ENCODE measurements around the gene NRTN. TPM values are rescaled to one million over a fixed set of nuclear protein-coding genes. Genes with fewer than 3 reads are reported as not detected.

The NRTN gene
- total RNA-seq, 3 donors from 2014 or later (not counting 1 experiment from before 2014, with no cell fraction given): 0.33 to 0.34 TPM; not detected in 1

- ATAC-seq (no peak), DNase-seq (no peak)
- Mint-ChIP-seq H3K27me3 (ENCODE audit: low read depth in 2 of 2) (peaks cover 0 to 3% of the 10 kb centered on the region in 2 donors), H3K36me3 (no peaks in the 10 kb centered on the region), H3K27ac (no peak overlapping the region), H3K9me3 (no peaks in the 10 kb centered on the region), H3K4me1 (peaks cover 14 to 19% of the 10 kb centered on the region in 2 donors), H3K4me3 (no peak overlapping the region)
- WGBS (ENCODE audit: insufficient coverage): 99% methylated on average over 17 of the region's 18 CpGs
- no peak overlapping the region for H3K27ac ChIP-seq (ENCODE audit: low read length)
- no peak for TF ChIP-seq CTCF (IDR thresholded peaks at IDR 0.05)
- peaks cover 18% of the 10 kb centered on the region for H3K4me1 ChIP-seq (ENCODE audit: control insufficient read depth, insufficient read depth, low read length)
- H3K27me3 ChIP-seq (ENCODE audit: control insufficient read depth, insufficient read depth, low read length): no peaks in the 10 kb centered on the region
- peaks cover 24% of the 10 kb centered on the region for H3K36me3 ChIP-seq (ENCODE audit: control insufficient read depth, insufficient read depth, low read length)
- no peaks in the 10 kb centered on the region for H3K9me3 ChIP-seq (ENCODE audit: control insufficient read depth, insufficient read depth, low read length)
- no peak overlapping the region for H3K4me3 ChIP-seq (ENCODE audit: low read length)
- intact Hi-C loops (cut with micrococcal nuclease): no loop called here
These were observed 12.6 kb upstream of the NRTN start for GRCh38 chr19:5792224-5792623.

- Histone ChIP-seq H3K27me3 (ENCODE audit: control insufficient read depth, insufficient read depth, low read length) (no peaks in the 10 kb centered on the region), H3K36me3 (ENCODE audit: control insufficient read depth, insufficient read depth, low read length) (peaks cover 14% of the 10 kb centered on the region), H3K4me1 (ENCODE audit: control insufficient read depth, insufficient read depth, low read length) (peaks cover 18% of the 10 kb centered on the region), H3K27ac (ENCODE audit: low read length) (no peak overlapping the region), H3K9me3 (ENCODE audit: control insufficient read depth, insufficient read depth, low read length) (no peaks in the 10 kb centered on the region), H3K4me3 (ENCODE audit: low read length) (no peak overlapping the region)
- Mint-ChIP-seq H3K4me1 (peaks cover 14 to 18% of the 10 kb centered on the region in 2 donors), H3K36me3 (no peaks in the 10 kb centered on the region), H3K4me3 (no peak overlapping the region), H3K27me3 (ENCODE audit: low read depth in 2 of 2) (peaks cover 0 to 3% of the 10 kb centered on the region in 2 donors), H3K9me3 (no peaks in the 10 kb centered on the region), H3K27ac (peak overlapping the region in 1 of 2 donors; percentile 35)
- DNase-seq (no peak), ATAC-seq (no peak)
- WGBS (ENCODE audit: insufficient coverage): 83% methylated on average over 3 of the region's 3 CpGs
- intact Hi-C loops (cut with micrococcal nuclease): no loop called here
- no peak for TF ChIP-seq CTCF (IDR thresholded peaks at IDR 0.05)
These were observed 11.7 kb upstream of the NRTN start for GRCh38 chr19:5793188-5793587.

- intact Hi-C loops (cut with micrococcal nuclease): no loop called here
- H3K27me3 Mint-ChIP-seq (ENCODE audit: low read depth in 2 of 2): peaks cover 0 to 16% of the 10 kb centered on the region in 2 donors
These were observed 9.4 kb upstream of the NRTN start for GRCh38 chr19:5795382-5795919.

More at GRCh38 chr19:5795382-5795919, 9.4 kb upstream of the NRTN start:
- DNase-seq (no peak), ATAC-seq (no peak)
- H3K27me3 ChIP-seq (ENCODE audit: control insufficient read depth, insufficient read depth, low read length): no peaks in the 10 kb centered on the region
- no peak overlapping the region for H3K27ac ChIP-seq (ENCODE audit: low read length)
- H3K27ac Mint-ChIP-seq: no peak overlapping the region
- no peaks in the 10 kb centered on the region for H3K9me3 ChIP-seq (ENCODE audit: control insufficient read depth, insufficient read depth, low read length)
- H3K4me1 ChIP-seq (ENCODE audit: control insufficient read depth, insufficient read depth, low read length): peaks cover 11% of the 10 kb centered on the region
- H3K4me1 Mint-ChIP-seq: peaks cover 9% of the 10 kb centered on the region in 2 donors
- H3K4me3 Mint-ChIP-seq: no peak overlapping the region
- H3K4me3 ChIP-seq (ENCODE audit: low read length): no peak overlapping the region
- no peaks in the 10 kb centered on the region for H3K36me3 ChIP-seq (ENCODE audit: control insufficient read depth, insufficient read depth, low read length)
- H3K36me3 Mint-ChIP-seq: no peaks in the 10 kb centered on the region
- H3K9me3 Mint-ChIP-seq: no peaks in the 10 kb centered on the region
- TF ChIP-seq CTCF (IDR thresholded peaks at IDR 0.05): no peak
- 95% methylated on average over 6 of the region's 7 CpGs for WGBS (ENCODE audit: insufficient coverage)
